ENCODE data around the gene CHRNA7. TPM values are rescaled to one million over a fixed set of nuclear protein-coding genes. Genes with fewer than 3 reads are reported as not detected.

Gene CHRNA7
- 0.34 and 0.79 TPM in 2 replicates for total RNA-seq

DNA sequence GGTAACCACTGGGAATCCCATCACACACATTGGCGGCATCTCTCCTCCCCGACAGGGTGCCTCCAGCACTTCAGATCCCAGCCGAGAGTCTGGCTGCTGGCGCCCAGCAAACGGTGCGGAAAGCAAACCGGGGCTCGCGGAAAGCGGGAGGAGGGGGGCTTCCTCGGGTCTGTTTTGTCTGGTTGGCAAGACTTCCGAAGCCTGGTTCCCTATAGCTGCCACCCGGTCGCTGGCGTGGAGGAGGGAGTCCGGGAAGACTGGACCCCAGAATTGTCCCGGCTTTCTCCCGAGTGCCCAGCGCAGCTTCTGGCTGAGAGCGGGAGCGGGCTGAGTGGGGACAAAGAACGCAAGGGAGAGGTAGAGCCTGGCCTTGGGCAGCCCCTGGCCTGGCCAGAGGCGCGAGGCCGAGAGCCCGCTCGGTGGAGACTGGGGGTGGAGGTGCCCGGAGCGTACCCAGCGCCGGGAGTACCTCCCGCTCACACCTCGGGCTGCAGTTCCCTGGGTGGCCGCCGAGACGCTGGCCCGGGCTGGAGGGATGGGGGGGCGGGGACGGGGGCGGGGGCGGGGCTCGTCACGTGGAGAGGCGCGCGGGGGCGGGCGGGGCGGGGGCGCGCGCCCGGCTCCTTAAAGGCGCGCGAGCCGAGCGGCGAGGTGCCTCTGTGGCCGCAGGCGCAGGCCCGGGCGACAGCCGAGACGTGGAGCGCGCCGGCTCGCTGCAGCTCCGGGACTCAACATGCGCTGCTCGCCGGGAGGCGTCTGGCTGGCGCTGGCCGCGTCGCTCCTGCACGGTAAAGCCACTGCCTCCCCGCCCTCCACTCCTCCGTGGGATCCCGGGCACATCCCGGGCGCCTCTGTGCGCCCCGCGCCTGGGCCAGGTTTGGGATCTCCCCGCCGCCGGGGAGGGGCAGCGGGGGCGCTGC is at the start of gene CHRNA7:
Gene CHRNA7, plus strand, starts transcription at position 654 of the 920 bp plus-strand sequence. Its CDS starts 80 bp downstream, at position 734.
- DNase-seq = peak; percentile 55

DNA sequence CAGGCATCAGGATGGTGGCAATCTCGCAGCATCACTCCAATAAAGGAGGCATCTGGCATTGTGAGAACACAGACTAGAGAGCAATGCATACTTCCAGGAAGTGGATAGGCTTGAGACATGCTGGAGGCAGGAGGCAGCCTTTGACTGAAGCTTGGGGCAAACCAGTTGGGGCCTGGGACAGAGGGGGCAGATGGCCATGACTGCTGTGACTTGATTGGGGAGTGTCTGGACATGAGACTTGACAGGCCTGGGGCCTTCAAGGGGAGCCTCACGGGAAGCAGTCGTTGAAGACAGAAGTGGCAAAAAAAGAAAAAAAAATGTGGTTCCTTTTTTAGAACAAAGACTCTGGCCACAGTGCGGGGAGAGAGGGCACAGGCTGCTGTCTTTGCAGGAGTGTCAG is 44.7 kb upstream of the CHRNA7 start:
- no peak for DNase-seq

DNA sequence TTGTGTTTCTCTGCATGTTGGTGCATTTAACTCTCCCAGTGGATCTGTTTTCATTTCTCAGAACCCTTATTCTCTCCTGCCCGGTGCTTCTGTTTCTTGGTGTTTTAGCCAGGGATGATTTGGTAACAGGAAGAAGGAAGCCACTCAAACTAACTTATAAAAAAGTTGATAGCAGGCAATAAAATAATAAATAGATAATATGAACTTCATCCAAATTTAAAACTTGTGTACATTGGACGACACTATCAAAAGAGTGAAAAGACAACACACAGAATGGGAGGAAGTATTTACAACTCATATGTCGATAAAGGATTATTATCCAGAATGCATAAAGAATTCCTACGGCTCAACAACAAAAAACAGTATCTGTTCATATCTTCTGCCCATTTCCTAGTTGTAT is 37.3 kb upstream of the CHRNA7 start:
- DNase-seq = no peak

DNA sequence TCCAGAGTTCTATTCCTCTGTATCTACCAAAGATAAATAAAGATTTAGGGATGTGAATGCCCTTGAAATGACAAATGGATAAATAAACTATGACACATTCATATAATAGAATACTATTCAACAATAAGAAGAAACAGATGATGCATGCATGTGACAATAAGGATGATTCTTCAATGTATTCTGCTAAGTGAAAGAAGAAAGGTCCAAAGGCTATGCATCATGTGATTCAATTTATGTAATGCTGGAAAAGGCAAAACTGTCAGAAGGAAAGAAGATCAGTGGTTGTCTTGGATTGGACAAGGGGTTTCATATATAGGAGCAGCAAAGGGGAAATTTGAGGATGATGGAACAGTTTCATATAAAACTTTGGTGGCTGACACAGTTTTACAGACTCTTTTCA is 32.6 kb upstream of the CHRNA7 start:
- DNase-seq = no peak

DNA sequence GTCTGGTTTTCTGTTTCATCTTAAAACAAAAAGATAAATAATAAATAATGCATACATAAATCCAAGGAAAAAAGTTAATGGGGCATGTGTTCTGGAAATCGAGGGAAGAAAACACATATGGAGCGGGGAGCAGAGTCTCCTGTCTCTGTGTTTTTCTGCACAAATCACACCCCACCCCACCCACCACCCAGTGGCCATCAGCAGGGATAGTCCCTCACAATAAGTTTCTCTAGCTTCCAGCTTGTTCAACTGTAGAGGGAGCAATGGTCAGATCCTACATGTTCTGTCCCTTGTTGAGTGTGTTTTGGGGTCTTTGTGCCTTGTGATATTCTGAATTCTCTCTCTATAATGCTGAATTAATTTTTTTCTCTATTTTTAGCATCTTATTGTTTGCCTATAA is 26.8 kb upstream of the CHRNA7 start:
- no peak for DNase-seq

DNA sequence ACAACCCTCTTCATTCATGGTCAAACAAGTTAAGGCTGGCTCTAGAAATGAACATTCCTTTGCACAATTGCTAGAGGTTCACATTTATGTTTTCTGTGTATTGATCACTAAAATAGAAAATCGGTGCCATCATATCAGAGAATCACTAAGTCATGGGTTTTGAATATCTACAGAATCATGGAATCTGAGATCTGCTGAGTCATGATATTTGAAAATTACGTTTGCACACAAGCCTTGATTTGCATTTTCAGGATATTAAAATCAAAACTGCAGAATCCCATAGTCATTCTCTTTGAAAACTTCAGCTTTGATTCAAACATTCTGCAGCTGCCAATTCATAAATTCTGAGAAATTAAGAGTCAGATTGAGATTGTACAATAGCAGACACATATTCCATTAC is 26.1 kb upstream of the CHRNA7 start:
- no peak for DNase-seq

DNA sequence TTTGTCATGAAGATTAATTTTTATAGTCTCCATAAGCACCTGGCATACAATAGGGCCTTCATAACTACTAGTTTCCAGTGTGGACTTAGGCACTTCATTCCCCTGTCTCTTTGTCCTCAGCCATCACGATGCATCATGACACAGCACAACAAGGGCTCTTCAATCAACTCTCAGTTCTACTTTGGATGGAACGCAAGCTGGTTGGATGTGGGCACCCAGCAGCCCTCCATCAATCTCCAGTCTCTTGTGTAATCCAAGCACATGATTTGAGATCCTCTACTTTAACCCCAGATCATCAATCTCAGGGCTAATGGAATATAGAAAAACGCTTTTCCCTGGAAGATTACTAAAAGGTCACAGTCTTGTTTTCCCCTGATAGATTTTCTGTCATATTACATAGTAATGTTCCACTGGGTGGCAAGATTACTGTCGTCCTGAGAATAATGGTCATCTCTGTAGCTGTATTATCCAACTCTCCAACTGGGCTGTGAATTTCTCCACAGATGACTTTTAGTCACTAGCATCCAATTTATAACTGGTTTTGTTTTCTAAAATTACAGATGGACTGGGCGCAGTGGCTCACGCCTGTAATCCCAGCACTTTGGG is 22.9 kb upstream of the CHRNA7 start:
- DNase-seq = no peak

DNA sequence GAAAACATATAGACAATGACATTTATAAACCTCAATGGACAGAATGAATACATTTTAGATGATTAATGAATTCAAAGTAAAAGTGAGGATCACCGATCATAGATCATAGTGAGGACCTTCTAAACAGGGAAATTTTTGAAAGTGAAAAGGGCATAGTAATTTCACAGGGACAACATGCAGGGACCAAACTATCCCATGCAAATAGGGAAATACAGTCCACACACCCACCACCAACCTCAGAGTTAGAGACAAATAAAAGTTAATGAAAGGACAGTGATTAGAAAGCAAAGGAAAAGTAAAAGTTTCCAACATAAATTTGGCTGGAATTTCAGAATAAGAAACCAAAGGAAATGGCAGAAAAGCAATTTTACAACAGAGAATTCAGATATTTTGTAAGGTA is 15.4 kb upstream of the CHRNA7 start:
- DNase-seq = no peak

DNA sequence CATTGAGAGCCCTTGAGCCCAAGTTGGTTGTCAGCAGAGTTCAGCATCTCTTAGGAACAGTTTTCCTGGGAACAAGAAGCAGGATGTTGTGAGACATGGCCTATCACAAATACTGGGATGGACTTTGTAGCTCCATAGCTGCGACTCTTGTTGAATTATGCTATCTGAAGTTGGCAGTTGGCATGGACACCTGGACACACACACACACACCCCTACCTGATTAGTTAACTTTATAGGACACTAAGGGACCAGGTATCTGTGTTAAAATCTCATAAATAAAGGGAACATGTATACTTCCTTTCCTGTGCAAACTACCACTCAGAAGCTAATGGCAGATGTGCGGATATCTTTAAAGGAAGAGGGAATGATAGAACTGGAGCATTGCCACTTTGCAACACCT is 10.2 kb upstream of the CHRNA7 start:
- no peak for DNase-seq

DNA sequence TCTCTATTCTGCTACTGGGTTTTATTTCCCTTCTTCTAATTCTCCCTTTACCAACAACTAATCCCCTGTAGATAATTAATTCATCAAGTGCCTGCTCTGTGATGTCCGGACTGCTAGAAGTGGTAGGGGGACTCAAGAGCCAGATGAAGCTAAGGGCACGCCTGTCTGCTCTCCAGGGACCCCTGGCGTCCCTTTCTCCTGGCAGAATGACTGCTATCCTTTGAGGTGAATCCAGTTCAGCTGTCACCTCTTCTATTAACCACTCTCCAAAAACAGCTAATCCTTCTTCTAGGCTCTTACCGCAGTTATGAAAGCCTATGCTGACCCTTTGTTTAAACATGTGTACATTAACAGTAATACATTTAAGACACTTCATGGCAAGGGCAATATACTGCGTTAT is 1.4 kb upstream of the CHRNA7 start:
- no peak for DNase-seq

DNA sequence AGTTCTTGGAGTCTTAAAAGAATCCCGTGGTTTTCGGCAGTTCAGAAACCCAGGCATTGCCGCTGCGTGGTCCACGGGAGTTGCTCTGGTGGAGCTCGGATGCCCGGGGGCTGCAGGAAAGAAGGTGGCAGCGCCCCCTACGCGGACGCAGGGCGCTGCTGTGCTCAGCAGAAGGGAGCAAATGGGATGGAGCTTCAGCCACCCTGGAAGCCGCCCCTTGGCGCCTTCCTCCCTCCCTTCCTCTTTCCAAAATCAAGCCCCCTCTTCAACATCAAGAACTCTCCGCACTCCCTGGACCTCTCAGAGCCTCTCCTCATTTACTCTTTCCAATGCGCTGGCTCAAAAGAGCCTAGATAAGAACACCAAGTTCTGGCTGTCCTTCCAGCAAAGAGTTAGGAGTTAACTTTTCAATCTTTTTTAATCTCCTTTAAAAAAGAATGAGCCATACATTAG is 880 bp upstream of the CHRNA7 start:
- peak; percentile 23 for DNase-seq

DNA sequence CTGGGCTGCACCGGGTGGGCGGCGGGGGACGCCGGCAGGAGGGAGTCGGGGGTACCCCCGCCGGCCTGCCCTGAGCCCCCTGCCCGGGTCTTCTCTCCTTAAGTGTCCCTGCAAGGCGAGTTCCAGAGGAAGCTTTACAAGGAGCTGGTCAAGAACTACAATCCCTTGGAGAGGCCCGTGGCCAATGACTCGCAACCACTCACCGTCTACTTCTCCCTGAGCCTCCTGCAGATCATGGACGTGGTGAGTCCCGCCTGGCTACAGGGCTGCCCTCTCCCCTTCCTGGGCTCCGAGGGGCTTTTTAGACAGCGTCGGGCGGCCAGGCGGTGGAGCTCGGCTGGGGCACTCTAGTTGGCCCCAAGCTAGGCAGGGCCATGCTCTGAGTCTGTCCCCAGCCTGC is 480 bp downstream of the CHRNA7 start:
- peak; percentile 3 for DNase-seq

DNA sequence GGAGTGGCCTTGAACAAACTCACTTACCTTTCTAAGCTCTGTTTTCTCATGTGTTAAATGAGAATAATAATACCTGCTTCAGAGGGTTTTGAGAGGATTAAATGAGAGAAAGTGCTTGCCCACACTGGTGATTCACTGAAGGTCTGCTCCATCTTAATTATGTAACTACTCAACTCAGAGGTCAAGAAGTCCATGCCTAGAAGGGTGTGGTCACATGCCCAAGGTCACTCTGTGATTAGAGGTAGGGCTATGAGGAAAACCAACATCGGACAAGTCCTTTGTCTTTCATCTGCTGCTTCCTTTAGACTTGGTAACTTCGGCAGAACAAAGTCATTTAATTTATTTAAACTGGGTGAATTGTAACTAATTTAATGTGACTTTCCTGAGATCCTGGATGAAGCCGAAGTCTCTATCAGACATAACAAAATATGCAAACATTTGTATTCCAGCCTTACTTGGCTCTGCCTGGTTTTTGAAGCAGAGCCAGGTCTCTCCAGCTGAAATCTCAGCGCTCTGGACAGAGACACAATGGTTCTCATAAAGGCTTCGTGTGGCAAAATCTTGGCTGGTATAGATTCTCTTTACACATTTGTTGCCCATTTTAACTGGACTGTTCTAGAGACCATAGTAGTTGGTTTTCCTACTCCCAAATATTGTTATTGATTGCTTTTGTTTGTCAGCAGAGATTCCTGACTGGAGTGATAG is 3.0 kb downstream of the CHRNA7 start:
- no peak for DNase-seq

DNA sequence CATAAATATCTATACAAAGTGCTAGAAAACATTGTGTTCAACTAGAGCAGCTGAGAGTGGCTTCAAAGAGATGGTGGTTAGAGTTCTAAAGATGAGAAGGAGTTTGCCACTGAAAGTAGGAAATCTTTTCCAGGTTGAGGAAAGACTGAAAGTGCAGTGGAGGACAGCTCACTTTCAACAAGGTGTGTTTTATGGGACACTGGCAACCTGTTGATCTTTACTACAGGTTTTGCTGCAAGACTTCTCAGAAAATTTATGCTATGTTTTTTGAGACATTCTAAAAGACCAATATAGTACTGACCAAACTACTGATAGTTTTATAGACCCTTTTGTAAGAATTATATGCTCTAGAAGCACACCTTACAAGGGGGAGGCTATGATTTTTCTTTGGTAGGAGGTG is 3.8 kb downstream of the CHRNA7 start:
- DNase-seq = no peak

DNA sequence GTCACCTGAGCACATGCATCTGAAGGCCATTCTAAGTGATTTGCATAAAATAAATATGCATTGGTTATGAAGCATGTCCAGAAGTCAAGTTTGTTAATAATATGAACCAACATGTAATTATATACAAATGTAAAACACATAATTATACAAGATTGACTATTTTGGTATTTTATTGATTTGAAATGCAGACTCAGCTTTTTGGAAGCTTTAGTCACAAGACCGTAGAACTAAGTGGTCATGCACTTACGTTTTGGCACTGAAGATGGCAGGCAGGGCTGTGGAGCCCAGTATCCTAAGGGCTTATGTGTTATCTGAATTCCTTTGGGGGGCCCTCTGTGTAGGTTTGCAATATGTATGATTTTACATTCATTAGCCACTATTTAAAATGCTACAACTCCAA is 5.0 kb downstream of the CHRNA7 start:
- DNase-seq = no peak

DNA sequence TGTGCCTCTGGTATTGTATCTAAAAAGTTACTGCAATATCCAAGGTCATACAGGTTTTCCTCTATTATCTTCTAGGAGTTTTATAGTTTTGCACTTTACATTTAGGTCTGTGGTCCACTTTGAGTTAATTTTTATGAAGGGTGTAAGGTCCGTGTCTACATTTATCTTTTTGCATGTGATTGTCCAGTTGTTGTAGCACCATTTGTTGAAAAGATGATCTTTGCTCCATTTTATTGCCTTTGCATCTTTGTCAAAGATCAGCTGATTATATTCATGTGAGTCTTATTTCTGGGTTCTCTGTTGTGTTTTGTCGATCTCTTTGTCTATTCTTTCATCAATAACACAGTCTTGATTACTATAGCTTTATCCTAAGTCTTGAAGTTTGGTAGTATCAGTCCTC is 6.7 kb downstream of the CHRNA7 start:
- no peak for DNase-seq

DNA sequence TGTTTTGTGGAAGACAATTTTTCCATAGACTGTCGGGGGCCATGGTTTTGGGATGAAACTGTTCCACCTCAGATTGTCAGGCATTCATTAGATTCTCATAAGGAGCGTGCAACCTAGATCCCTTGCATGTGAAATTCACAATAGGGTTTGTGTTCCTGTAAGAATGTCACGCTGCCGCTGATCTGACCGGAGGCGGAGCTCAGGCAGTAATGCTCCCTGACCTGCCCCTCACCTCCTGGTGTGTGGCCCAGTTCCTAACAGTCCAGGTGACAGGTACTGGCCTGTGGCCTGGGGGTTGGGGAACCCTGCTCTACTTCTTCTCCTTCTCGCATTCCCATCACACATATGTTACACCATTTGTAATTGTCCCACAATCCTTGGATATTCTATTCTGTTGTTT is 11.0 kb downstream of the CHRNA7 start:
- no peak for DNase-seq

DNA sequence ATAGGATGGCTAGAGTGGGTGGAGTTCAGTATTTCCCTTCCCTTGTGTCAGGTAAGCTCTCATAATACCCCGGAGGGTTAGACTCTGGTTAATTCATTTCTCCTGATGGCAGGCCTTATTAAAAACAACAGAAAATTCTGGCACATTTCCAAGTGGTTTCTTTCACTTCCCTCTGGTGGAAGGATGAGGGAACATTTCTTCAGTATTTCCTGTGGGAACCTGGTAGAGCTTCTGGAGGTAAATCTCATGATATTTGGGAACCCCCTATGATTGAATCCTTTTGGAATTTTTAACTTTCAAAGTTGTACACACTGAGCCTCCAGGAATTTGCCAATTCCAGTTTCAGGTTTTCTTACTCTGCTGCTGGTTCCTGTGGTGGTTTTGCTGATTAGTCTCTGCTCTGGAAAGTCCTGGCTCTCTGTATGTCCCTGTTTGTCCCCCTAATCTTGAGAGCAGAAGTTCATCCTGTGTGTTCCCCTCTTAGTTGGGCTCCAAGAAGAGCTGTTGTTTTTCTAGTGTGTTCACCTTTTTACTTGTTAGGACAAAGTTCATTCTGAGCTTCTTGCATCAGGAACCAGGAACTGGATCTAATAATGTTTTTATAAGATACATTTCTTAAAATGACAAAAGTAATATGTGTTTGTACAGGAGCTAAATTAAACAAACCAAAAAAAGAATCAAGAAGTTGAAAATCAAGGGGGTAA is 12.1 kb downstream of the CHRNA7 start:
- peak; percentile 12 for DNase-seq

DNA sequence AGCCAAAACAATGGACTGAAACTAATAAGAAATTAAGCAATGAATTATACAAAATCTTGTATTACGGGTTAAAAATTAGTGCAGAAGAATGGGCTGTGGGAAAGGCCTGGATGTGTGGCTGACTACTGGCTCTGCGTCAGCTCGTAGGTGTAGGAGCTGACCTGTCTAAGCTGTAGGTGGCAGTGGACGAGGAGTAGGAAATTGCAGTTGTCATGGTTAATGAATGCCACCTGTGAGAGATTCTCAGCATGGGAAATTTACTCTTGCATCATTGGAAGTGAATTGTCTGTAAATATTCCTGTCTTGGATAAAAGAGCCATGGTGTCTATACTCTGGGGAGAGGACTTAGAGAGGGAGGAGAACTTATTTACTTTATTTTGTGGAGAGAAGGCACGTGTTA is 23.4 kb downstream of the CHRNA7 start:
- no peak for DNase-seq

DNA sequence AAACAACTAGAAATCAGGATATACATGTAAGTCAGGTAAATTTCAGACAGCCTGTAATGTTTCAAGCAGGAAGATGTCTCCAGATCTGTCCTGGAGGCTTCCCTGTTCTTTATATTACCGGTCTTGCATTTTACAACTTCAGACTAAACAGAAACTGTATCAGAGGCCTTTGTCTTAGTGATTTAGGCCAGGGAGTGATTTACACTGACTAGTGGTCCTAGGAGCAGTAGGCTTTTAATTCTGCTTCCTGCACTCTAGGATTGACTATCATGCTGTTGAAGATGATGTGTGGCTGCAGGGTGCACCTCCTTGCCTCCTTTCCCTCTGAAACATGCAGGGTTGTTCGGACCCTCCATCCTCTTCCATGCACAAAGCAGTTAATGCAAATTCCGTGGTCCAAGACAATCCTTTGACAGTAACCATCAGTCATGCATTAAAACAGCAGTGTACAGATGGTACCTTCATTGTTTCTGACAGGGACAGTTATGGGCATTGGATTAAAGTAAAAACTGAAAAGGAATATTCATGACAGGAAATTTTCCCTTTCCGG is 27.6 kb downstream of the CHRNA7 start:
- no peak for DNase-seq

DNA sequence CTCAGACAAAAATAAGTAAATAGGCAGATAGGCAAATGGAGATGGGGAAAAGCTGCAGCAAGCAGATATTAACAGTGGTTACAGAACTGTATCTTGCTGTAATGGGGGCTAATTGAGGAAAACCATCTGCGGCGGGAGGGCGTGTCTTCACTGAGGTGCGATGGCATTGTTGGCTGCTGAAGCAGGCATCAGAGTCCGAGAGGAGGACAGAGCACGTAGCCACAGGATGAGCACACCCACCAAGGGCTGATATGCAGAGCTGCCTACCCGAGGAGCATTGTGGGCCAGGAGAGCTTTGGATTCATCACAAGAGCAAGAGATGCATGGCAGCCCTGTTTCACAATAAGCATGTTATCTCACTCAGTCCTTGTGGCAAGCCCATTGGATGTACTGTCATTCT is 30.4 kb downstream of the CHRNA7 start:
- DNase-seq = no peak

DNA sequence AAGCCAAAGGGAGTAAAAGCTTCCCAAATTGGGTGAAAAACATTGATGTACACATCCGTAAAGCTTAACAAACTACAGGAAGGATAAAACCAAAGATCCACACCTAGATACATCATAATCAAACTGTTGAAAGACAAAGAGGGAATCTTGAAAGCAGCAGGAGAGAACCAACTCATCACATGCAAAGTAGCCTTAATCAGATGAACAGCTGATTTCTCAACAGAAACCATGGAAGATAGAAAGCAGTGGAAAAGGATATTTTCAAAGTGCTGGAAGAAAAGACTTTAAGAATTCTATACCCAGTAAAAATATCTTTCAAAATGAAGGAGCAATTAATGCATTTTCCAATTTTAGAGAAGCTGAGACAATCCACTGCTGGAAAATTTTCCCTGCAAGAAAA is 36.8 kb downstream of the CHRNA7 start:
- no peak for DNase-seq

Measured in dermis blood vessel endothelial cell (primary cell).